Renal pelvis (tissue), 4 donors: ENCODE data around the gene FAM20C. TPM values are rescaled to one million over a fixed set of nuclear protein-coding genes. Genes with fewer than 3 reads are reported as not detected.
A peak's percentile ranks its signal among the peaks of the same experiment; 100 is the strongest.

Source experiments
- DNase-seq: peaks from one replicate; pipeline ENCODE4 v3.0.0-alpha.2; 2013
- polyA plus RNA-seq, 3 donors: library from polyadenylated mRNA; unstranded; fragments of 120-200 nt; gene quantifications; one replicate each; pipeline ENCODE4 v1.2.1, GENCODE V29; 2013; ENCODE audit not compliant: insufficient read length in 3 of 3

The FAM20C gene
- polyA plus RNA-seq, 3 donors, result 65.7 to 74.8 (median 74.8) TPM

- no peak for DNase-seq
Observed at GRCh38 chr7:156111-157007, 36.0 kb upstream of the FAM20C start.

GRCh38 chr7:157008-157310 lies 35.4 kb upstream of the FAM20C start:
- no peak for DNase-seq

DNA sequence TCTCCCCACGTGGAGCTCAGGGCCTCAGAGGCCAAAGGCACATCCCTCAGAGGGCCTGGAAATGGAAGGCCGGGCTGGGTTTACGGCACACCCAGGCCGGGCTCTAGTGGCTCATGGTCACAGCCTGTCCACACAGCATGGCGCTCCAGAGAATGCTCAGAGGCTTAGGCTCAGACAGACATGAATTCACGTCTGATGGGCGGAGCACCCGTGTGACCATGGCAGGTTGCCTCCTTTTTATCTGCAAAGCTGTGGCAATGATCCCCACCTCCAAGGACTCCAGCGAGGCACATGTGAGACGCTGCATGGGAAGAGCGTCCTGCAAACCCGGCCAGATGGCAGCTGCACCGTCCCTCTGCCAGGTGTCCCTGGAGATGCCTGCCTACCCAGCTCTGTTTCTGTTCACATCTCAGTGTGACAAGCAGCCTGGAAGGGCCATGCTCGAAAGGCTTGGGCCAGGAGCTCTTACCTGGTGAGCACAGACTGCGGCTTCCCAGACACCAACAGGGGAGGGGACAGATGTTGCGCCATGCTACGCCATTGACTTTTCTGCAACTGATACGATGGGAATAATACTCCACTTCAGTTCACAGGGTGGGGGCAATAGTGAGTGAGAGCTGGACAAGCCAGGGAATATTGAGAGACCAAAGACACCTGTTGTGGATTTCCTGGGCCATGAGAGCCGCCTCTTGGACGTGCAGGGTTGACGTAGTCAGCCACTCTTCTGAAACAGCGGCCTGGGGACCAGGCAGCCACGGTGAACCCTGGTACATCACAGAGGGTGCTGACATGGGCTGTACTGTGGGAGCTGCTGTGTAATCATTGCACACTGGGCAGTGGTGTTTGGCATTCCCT lies 34.4 kb upstream of the FAM20C start:
- no peak for DNase-seq

GRCh38 chr7:158771-159170 lies 33.6 kb upstream of the FAM20C start:
- DNase-seq, result no peak

GRCh38 chr7:159370-160270 lies 32.8 kb upstream of the FAM20C start:
- no peak for DNase-seq

DNA sequence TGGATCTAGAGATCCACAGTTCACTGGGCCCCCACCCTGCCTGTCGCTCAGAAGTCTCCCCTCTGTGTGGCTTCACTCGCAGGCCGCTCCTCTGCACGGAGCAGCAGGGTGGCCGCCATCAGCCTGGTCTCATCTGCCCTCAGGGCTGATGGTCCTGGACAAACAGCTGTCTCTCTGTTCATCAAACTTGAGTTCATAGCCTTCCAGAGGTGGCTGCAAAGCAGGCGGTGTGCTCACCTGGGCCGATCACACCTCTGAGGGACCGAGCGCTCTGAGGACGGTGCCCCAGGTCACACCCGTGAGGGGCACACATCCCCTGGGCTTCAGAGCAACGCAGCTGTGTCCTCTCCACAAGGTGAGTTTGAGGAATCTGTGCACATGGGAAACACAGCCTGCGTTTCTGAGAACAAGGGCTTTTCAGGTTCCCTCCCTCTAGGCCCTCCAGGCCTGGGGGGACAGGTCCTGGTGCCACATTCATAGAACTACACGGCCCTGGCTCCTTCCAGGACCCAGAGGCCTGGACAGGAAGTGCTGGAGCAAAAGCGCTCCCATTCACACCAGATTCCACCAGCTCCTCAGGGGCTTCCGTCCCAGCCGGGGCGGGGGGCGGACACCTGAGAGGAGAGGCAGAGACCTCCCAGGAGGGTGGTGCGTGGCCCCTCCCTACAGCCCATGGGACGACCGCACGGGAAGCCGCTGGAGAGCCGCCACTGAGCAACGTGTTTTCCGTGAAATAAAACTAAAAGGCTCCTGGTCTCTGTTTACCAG lies 31.2 kb upstream of the FAM20C start:
- DNase-seq, result no peak

DNA sequence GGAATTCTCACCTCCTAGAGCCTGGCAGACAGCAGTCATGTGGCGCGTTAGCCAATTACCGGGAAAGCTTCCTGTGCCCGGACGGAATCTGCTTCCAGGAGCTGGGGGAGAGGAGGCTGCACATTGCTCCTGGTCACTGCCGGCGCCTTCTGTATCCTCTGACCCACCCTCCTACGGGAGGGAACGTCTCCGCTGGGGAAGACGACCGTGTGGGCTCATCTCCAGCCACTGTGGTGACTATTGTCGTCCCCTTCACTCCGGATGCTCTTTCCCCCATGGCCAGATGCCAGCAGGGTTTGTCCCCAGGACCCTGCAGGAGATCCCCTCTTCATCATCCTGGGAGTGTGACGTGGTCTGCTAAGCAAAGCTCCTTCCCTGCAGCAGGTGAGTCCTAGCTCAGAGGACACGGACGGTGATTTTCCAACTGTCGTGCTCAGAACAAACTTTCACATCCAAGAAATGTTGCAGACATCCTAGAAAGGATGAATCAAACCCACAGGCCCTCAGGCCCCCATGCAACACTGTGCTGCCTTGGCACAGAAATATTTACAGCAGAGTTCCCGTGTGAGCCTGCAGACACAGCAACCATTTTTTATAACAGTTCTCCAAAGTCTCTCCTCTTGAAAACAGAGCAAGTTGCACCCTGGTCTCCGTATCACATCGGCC lies 29.6 kb upstream of the FAM20C start:
- no peak for DNase-seq

GRCh38 chr7:163298-163695 lies 29.1 kb upstream of the FAM20C start:
- no peak for DNase-seq

DNA sequence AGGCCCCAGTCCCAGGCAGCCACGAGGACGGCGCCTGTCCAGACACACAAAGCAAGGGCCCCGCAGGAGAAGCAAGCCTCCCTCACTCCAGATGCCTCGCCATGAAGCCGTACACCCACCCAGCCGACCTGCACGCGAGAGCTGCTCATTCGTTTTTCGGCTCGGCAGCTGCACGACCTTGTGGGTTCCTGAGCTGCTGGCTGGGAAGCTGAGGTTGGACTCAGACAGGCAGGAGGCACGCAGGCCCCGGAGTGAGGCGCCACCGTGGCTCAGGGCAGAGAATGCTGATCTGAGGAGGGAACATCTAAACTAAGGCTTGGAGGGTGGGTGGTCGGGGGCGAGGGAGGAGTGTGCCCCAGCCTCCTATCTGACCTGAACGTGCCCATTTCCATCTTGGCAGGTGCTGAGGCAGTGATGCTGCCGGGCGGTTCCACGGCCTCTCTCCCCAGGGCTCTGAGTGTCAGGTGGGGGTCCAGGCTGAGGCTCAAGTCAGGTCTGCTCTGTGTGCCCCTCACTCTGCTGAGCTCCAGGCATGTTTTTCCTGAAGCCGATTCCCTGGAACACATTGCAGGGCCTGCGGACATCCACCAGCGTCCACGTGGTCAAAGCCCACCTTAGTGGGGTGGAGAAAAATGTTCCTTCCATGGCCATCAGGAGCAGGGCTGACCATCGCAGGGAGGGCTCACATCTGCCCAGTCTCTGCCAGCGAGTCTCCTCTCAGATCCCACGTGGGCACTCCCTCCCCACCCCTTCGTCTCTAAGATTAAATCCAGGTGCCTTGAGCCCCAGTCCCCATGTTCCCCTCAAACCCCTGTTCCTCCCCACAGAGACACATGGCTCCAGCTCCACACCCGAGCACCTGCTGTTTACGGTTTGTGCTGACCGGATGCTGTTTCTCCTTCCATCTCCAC lies 28.1 kb upstream of the FAM20C start:
- DNase-seq, result no peak

DNA sequence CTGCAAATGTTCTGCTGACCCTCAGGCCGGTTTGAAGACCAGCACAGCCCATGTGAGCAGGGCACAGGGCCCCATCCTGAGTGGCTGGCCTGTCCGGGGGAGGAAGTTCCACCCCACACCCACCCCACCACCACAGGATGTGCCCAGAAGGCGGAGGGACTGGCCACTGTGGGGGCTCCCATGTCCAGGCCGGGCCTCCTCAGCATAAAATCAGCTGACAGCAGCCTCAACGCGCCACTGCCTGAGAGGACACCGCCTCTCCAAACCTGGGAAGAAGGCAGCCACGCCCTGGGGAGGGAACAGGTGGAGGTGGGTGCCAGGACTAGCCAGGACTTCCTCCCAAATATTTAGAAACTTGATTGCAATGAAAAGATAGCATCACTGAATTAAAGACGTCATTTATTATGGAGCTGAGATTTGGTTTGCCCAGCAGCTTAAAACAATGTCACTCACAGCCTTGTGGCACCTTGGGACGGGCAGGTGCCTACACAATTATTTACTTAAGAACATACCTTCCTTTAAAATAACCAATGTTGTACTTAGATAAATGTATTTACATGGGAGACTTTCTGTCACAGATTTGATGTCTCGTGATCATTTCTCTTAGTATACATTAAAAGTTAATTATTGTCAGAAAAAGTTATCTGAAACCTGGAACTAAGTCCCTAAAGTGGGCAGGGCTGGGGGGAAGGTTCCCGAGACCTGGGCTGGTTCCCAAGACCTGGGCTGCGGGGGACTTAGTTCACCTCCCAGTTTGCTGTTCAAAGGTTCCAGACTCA lies 27.3 kb upstream of the FAM20C start:
- no peak for DNase-seq

DNA sequence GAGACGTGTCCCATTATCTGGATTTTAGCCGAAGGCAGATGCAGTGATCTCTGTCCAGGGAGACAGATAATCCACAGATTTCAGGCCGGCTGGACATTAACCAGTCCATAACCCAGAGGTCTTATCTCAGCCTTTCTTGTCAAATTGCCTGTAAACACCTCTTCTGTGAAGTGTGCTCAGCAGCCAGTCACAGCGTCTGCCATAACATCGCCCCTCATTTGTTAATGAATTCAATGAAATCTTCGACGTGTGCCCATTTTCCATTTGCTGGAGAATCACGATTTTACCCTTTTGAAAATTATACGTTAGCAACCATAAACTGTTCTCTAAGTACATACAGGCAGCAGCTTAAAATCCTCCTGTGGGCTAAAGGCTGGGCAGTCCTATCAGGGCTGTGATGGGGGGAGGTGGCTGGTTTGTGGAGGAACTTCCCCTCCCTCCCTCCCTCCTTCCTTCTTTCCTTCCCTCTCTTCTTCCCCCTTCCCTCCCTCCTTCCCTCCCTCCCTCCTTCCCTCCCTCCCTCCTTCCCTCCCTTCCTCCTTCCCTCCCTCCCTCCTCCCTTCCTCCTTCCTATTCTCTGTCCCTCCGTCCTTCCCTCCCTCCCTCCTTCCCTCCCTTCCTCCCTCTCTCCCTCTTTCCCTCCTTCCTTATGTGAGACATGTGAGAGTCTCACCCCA lies 26.6 kb upstream of the FAM20C start:
- no peak for DNase-seq

- DNase-seq, result peak; percentile 60
Observed at GRCh38 chr7:166338-167060, 25.9 kb upstream of the FAM20C start.

DNA sequence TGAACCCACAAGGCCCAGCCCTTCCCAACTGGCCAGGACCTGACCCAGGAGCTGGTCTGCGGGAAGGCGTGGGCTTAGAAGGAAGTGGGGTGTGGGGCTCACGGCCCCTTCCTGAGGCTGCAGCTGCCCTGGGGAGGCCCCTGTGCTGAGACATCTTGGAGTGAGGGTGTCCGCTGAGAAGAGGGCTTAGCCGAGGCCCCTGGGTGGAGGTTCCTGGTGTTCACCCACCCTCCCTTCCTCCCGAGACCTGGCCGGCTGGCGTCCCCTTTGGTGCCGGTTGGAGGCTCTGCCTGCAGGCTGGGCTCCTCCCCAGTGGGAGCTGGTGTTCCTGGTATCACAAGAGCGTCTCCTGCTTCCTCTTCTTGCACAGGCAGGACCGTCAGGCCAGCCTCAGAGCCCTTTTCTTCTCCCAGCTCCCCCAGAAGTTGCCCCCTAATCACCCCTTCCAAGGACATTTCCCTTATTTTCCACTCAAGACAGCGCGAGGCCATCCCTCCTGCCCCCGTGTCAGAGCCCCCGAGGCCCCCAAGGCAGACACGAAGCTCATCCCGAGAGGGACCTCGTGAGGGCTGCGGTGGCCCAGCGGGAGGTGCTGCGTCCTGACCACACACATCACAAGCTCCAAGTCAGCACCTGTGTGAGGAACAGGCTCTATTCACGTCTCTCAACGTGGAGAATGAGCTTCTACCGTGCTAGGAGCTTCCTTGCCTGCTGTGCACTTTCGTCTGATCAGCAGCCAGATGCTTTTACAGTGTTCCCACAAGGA lies 25.1 kb upstream of the FAM20C start:
- DNase-seq, result no peak

DNA sequence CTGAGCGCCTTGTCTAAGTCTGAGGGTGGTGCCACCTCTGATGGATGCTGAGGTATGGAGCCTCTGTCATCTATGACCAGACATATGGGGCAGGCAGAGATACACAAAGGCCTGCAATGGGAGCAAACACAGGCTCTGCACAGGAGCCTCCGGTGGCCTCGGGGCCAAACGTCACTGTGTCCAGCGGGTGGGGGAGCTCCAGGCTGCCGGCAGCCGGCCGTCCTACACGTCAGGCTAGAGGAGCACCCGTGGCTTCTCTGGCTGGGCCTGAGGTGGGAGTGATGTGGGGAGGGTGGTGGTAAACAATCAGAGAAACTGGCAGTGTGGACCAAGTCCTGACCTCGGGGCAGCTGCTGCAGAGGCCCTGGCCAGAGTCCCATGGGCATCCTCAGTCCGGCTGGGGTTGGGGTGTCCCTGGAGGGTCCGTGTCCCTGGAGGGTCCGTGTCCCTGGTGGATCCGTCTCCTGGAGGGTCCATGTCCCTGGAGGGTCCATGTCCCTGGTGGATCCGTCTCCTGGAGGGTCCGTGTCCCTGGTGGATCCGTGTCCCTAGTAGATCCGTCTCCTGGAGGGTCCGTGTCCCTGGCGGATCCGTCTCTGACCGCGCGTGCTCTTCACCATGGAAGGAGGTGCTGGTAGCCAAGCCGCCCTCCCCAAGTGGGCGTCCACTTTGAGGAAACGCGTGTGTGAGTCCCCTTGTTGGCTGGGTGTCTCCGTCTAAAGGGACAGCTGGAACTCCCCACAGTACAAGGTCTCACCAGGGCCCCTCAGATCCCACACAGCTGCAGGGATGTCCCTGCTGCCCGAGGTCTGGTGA lies 24.2 kb upstream of the FAM20C start:
- DNase-seq, result no peak

GRCh38 chr7:169276-170172 lies 22.8 kb upstream of the FAM20C start:
- DNase-seq, result no peak
